Measurements from ENCODE around the gene WDFY3.

Gene WDFY3

DNA sequence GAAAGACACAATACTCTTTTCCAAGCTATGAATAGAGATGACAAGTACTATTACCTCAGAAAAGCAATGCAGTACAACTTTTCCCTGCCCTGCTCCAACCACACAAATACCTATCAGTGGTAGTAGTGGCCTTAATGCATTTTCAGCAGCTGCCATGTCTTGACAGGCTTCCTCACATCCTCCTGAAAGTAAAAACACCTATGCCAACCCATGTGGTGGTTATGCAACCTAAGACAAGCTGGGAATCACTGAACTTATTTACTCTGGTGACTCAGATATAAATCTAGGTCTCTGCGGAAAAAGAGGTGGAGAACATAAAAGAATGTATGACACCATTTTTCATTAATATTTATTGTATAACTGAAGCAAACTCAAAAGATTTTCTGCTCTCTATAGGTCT is 14.5 kb downstream of the WDFY3 start:
- DNase-seq = peak; percentile 84

DNA sequence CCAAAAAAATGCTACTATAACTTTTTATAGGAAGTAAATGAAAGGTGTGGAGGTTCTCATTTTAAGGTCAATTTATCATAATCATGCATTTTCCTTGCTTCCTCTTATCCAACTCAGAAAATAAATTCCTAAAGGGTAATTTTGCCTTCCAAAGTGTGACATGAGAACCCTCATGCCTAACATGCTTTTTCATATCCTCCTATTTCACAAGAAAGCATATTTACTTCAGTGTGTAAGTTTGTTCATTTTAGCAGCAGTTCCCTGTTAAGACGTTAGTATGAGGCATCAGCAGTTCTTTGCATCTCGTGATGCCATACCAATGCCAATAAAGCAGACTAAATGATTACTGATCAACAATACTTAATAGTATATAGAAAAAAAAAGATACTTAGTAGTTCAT is 18.4 kb downstream of the WDFY3 start:
- no peak for DNase-seq

DNA sequence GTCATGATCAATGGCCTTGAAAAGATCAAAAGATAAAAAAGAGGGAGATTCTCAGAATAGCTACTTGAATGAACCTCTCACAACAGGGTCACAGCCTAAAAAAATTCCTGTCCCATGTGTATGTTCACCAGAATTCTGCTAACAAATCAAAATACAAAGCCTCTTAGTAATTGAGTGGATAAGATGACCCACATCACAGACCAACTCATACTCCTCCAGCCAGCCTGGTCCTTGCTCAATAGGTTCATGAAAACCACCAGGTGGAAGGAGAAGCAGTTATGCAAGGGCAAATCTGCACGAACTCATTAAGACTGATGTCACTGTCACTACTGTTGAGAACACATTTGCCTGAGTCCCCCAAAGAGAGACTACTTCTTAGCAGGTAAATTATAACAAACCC is 21.5 kb downstream of the WDFY3 start:
- peak; percentile 29 for DNase-seq

DNA sequence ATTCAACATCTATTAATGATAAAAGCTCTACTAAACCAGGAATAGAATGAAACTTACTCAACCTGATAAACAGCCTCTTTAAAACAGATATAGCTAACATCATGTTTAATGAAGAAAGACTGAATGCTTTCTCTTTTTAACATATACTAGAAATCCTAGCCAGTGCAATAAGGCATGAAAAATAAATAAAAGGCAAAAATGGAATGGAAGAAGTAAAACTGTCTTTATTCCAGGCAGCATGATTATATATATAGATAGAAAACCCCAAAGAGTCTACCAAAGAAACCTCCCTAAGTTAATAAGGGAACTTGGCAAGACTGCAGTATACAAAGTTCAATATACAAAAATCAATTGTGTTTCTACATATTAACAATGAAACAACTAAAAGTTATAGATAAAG is 25.5 kb downstream of the WDFY3 start:
- no peak for DNase-seq

DNA sequence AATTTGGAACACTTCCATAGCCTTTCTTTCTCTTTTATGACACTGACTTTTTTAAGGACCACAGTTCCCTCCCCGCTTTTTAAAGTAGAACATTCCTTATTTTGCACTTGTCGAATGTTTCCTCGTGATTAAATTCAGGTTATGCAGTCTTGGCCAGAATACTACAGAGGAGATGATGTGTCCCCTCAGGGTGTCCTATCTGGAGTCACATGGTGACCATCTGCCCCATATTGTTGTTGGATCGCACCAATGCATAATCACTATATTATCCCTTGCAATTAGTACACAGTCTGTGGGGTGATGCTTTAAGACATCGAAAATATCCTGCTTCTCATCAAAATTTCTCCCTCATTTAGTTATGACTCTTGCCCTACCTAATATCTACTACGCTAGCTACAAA is 27.4 kb downstream of the WDFY3 start:
- DNase-seq = no peak

DNA sequence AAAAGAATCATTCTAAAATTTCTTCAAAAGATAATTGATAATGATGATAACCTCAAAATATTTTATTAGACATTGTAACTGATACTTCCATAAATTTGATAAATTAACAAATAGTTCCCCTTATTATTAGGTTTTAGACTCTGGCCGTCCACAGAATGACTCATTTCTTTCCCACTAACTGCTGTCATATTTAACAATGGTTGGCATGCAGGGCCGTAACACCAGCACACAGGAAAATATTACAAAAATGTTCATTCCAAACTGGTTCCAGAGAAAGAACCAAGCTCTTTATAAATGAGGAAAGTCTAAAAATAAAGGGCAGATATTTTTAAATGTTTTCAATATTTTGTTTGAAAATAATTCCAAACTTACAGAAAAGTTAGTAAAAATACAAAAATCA is 28.2 kb downstream of the WDFY3 start:
- DNase-seq = peak; percentile 48

DNA sequence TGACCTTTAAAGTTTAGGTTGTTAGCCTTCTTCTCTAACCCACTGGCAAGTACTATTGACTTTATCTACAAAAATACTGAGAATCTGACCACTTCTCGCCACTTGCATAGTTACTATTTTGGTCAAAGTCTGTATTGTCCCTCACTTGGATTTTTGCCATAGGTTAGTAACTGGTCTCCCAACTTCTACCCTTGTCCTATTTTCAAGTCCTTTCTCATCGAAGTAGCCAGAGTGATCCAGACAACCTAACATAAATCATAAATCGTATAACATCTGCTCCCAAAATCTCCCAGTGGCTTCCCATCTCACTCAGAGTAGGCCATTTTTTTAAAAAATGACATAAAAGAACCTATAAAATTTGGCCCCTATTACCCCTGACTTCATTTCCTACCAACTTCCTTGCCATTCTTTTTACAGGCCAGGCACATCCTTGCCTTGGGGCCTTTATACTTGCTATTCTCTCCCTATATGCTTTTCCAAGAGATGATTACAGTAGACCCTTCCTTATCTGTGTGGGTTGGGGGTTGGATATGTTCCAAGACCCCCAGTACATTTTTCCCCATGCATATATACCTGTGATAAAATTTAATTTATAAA is 29.0 kb downstream of the WDFY3 start:
- no peak for DNase-seq

DNA sequence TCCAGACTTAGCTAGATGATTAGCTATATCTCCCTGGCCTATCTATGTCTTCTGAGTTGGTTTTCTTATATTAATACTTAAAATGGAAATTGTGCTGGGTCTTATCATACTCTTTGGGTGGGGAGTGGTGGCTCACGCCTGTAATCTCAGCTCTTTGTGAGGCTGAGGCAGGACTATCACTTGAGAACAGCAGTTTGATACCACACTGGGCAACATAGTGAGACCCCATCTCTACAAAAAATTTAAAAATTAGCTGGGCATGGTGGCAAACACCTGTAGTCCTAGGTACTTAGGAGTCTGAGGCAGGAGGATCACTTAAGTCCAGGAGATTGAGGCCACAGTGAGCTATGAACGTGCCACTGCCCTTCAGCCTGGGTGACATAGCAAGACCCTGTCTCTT is 30.4 kb downstream of the WDFY3 start:
- DNase-seq = no peak

DNA sequence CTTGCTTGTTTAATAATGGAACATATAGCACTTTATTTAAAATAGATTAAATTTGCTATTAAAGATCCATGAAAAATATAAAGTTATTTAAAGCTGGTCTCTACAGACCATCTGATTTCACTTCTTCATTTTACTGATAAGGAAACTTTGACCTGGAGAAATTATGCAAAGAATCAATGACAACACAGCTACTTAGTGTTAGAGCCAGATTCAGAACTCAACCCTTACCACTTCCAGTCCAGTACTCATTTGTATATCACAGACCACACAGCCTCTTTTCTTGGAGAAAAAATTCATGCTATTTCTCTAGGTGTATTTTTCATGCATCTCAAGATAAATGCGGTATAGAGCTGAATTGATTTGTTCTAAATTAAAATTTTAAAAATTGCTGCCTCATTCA is 34.0 kb downstream of the WDFY3 start:
- DNase-seq = no peak

DNA sequence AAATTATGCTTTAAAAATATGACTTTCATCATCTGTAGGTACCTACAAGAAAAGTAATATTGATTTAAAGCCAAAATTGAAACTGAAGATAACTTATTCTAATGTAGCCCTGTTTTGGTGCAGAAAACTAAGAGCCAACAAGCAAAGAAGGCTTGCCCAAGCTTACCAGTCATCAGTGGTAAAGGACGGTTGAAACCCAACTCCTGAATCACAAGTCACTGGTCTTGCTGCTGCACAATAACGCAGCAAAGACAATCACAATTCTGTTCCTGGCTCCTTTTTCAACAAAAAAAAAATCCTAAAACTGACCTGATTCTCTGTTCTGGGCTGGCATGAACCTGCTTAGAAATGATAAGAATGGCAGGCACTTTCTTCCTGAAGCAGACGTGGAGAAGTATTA is 34.5 kb downstream of the WDFY3 start:
- no peak for DNase-seq

DNA sequence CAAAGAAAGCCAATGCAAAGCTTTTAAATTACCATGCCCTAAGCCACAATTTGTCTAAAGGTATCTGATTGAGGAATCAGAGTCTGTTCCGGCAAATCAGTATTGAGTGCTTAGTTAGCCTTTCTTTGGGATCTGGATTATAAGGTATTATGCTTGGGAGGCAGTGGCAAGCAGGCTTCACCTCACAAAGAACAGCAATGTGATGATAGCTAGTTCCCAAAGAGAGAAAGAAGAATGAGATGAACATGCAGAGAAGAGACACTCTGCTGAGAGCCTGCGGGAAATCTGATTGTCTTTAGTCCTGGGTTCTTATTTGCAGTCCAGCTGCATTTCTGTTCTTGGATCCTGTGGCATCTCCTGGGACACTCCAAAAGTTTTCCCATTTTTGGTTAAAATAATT is 35.2 kb downstream of the WDFY3 start:
- DNase-seq = no peak

DNA sequence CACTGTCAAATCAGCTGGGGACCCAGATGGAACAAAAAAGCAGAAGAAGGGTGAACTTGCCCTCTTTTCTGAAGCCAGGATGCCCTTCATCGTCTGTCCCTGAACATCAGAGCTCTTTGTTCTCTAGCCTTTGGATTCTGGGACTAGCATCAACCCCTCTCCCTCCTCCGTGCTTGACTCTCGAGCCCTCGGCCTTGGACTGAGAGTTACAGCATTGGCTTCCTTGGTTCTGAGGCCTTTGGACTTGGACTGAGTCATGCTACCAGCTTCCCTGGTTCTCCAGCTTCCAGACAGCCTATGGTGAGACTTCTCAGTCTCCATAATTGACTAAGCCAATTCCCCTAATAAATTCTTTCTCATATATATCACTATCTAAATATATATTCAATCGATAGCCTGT is 38.4 kb downstream of the WDFY3 start:
- DNase-seq = no peak

DNA sequence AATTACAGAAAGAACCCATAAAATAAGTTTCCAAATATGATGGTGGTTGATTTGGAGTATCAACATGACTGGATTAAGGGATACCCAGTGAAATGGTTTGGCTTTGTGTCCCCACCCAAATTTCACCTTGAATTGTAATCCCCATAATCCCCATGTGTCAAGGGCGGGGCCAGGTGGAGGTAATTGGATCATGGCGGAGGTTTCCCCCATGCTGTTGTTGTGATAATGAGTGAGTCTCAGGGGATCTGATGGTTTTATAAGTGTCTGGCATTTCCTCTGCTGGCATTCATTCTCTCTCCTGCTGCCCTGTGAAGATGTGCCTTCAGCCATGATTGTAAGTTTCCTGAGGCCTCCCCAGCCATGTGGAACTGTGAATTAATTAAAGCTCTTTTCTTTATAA is 39.1 kb downstream of the WDFY3 start:
- DNase-seq = no peak

DNA sequence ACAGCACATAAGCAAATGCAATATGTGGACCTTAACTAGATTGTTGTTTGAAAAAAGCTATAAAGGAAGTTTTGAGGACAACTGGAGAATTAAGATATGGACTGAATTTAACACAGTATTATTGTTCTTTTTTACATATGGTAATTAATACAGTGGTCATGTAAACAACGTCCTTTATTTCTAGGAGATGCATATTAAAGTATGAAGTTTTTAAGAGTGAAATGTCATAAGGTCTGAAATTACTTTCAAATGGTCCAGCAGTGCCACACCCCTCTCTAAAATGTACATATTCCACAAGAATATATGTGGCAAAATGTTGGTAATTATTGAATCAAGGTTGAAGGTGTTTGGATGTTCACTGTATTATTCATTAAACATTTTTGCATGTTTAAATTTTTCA is 40.9 kb downstream of the WDFY3 start:
- DNase-seq = no peak

DNA sequence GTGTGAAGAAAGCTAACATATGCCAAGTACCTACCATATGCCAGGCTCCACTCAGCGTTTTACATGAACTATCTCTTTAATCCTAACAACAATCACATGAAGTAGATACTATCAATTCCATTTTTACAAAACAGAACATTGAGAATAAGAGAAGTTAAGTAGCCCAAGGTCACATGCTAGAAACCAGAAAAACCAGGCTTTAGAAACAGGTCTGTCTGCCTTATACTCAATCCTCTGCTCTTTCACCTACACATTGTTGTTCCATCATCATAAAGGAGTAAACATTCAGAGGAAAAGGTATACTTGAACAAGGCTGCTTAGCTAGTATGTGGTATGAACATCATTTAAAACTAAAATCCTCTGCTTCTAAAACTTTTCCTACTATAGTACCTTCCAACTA is 42.1 kb downstream of the WDFY3 start:
- DNase-seq = no peak

DNA sequence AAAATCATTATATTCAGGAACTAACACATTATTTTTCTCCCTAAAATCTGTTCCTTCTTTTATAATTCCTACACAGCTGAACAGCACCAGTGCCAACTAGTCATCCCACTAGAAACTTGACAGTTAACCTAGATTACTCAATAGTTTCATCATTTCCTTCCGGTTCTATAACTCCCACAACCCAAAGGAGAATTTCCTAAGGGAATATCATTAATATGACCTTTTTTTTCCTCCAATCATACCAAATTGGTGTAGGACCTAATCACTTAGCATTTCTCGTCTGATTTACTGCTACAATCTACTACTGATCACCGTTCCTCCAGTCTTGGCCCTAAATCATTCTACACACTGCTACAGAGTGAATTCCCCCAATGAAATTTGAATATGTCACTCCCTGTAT is 45.9 kb downstream of the WDFY3 start:
- DNase-seq = peak; percentile 60

DNA sequence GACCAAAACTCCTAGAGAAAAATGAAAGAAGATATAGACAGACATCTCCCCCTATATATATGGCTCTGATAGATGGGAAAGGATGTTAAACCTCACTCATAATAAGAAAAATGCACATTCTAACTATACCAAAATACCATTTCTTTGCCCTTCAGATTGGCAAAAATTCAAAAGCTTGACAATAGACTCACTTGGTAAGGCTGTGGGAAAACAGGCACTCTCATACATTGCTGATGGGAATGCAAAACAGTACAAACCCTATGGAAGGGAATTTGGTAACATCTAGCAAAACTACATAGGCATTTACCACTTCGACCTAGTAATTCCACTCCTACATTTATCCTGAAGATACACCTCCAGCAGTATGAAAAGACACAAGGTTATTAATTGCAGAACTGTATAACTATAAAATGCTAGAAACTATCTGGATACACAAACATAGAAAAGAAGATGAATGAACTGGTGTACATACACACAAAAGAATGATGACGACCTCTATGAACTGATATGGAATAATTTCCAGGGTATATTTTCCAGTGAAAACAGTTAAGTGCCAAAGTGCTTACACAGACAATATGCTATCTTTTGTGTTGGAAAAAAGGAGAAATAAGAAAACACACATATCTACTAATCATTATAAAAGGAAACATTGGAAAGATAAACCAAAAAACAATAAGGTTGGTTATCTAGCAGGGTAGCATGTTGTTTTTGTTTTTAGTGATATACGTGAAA is 48.5 kb downstream of the WDFY3 start:
- DNase-seq = no peak

DNA sequence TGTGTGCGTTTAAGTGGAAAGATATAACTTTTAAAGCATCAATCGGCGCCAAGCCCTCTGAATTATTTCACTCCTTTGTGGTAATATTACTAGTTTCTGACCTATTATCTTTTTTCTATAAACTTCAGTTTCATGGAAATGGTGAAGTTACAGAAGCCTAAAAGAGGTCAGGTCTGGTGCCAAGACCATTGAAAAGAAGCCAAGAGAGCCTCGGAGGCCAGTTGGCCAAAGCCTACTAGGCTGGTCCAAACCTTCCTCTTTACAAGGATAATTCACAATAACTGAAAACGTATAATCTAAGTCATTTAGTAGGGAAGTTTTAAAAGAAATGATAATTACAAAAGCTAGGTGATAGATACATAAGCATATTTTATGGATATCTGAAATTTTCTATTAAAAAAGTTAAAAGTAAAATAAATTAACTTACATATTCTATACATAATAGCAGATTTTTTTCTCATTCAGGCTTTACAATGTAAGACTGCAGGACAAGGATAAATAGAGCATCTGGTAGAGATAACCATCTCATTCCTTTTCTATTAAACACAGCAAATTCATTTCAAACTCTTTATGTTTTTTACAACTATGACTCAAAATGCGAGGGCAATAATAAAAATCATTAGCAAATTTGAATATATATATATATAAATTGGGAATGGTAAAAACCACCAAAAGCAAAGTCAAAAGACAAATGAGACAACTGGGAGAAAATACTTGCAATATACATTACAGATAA is 49.2 kb downstream of the WDFY3 start:
- DNase-seq = no peak

DNA sequence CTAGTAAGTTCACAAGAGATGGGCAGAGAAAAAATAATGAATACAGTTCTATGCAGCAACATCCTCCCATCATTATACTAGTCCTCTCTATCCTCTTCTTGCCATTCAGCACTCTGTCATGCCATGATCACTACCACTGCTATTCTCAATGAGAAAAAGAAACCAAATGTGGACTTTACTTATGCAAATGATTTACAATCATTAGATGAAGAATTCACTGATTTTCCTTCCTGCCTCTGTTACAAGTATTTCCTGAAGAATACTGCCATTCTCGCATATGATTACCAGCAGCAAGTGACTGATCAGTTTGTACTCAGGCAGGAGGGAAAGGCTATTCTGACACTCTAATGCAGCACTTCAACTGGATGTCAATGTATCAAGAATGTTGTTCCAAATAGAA is 50.3 kb downstream of the WDFY3 start:
- DNase-seq = no peak

DNA sequence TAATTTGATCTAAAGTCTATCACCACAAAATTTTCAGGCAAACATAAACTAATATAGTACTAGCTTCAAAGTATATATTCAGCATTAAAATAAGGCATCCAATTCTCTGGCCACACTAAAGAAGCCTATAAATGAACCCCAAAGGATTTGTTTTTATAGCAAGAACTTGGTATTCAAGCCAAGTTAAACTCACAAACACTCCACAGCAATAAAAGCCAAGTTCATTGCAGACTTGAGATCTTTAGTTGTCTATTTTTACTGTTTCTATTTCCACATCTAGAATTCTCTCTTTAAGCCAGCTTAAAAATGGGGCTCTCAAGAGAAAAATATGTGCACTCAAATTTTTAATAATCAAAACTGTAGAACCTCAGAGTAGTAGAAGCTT is 51.1 kb downstream of the WDFY3 start:
- no peak for DNase-seq

DNA sequence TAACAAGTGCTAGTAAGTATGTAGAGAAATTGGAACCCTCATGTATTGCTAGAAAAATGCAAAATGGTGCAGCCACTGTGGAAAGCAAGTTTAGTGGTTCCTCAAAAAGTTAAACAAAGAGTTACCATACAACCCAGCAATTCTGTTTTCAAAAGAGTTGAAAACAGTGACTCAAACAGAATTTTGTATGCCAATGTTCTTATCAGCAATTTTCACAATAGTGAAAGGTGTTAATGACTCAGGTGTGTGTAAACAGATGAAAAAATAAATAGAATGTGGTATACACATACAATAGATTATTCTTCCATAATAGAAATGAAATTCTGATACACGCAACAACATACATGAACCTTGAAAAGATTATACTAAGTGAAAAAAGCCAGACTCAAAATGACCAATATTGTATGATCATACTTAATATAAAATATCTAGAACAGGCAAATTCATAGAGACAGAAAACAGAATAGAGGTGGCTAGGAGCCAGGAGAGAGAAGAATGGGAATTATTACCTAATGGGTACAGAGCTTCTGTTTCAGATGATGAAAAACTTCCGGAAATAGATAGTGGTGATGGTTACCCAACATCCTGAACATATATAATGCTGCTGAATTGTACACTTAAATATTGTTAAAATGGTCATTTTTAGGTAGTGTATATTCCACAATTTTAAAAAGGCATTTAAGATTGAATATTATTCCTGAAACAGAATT is 51.6 kb downstream of the WDFY3 start:
- DNase-seq = no peak

DNA sequence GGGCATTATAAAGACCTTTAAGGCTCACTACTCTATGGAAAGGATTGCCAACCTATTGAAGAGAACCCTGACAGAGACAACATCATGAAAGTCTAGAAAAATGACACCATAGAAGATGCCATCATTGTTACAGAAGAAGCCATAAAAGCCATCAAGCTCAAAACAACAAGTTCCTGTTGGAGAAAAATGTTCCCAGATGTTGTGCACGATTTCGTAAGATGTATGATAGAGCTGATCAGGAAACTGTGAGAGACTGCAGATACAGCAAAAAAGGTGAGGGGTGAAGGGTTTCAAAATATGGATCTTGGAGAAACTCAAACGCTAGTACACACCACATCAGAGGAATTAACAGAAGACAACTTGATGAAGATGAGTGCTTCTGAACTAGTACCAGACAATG is 53.3 kb downstream of the WDFY3 start:
- no peak for DNase-seq

DNA sequence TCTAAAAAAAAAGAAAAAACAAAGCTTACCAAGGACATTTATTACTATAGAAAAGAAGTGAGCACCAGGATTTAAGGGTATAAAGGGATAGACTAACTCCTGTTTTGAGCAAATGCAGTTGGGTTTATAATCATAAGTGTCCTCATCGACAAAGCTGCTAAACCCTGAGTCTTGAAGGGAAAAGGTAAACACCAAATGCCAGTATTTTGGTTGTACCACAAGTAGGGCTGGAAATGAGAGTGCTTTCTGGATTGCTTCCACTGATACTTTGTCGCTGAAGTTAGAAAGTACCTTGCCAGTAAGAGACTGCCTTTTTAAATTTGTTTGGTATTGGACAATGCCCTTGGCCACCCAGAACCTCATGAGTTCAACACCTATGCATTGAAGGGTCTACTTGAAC is 53.7 kb downstream of the WDFY3 start:
- no peak for DNase-seq

DNA sequence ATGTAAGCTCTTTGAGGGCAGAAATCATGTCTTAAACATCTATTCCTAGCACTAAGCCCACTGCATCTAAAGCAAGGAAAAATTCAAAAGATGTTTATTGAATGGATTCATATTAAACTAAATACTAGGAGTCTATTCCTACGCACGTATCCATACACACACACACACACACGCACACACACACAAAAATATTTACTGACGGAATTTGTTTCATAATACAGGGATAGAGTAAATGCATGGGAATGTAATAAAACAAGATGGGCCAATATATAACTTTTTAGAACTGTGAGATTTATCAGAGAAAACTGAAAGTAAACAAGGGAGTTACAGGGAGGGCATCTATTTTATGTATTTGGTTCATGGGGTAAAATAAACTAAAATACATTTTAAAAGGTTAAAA is 57.6 kb downstream of the WDFY3 start:
- DNase-seq = no peak
